SIG-M5 treated with dmso at 0.1 percent for 504 hours (cell line): ENCODE results near the gene USP31.

Experiments
- DNase-seq: peaks from one replicate; lab custom pipeline; 2025; ENCODE audit not compliant: unreplicated experiment; lab: John Stamatoyannopoulos, UW

Gene USP31

DNA sequence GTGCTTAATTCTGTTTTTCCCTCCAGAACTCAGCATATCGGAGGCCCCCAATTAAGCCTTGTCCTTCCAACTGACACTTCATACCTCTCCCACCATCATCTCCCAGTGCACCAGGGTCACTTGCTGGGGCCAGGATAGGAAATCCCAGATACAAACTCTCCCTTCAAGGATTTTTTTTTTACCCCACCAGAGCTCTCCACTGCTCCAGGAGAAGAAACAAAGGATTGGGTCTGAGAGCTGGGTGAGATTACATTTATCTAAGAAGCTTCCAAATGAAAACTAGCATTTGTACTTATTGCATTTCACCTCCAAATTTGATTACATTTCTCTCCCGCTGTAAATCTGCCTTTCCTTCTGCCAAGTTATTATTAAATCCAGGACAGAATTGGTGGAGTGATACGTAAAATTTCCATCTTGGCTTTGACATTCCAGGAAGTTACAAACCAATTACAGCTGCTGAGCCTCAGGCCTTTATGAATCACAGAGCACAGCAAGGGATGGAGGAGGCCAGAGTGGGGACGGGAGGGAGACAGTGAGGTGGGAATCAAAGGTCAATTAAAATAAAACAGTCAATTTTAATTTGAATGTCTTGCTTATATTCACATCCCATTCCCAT lies 123.5 kb downstream of the USP31 start:
- no peak for DNase-seq

DNA sequence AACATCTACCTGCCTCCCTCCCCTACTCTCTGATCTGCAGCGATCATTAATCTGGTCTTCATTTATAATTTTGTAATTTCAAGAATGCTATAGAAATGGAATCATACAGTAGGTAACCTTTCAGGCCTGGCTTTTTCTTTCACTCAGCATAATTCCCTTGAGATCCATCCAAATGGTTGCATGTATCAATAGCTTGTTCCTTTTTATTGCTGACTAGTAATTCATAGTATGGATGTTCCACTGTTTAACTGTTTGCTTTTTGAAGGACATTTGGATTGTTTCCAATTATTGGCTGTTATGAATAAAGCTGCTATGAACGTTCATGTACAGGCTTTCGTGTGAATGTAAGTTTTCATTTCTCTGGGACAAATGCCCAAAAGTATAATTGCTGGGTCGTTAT lies 125.2 kb downstream of the USP31 start:
- no peak for DNase-seq

DNA sequence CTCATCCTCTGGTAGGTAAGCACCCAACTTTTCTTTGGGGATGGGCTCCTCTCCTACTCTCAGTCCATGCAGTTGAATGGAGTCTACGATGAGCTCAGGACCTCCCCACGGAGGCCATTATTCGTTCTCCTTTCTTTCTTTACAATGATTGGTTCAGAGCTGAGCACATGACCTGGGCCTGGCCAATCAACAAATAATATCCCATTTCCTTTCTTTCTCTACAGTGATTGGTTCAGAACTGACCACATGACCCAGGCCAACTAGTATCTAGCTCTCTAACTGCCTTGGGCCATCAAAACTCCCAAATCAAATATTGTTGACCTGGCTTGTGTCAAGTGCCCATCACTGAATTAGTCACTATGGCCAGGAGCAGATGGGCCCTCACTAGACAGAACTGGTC lies 129.2 kb downstream of the USP31 start:
- no peak for DNase-seq

DNA sequence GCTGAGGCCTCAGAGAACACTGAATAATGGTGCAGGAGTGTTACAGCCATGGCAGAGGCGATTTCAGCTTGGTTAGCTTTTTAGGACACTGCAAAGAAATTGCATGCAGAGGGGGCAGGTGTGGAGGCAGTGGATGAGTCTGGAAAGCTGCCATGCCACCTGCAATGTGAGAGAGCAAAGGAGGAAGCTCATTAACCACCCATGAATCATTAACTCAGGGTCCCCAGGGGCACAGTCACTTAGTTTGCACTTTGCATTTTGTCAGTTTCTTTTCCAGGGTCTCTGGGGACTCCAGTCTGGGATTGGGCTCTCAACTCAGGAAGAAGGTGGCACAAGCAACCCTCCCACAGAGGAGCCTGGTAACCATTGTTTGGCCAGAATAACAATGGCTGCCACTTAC lies 132.9 kb downstream of the USP31 start:
- DNase-seq: no peak

DNA sequence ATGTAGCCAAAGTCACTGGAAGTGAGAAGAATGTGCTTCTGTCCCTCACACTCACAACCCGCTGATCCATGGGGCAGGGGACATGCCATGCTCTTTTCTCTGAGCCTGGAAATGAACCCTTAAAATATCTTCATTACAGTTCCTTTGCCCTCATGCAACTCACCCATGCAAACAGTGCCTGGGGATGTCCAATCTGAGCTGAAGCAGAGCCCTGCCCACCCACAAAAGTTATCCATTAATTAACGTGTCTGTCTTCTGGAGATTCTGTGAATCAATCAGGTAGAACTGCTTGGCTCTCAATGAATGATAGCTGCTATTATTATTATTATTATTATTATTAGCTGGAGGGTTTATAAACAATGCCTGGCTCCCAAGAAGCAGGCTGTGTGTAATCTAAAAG lies 133.7 kb downstream of the USP31 start:
- no peak for DNase-seq

DNA sequence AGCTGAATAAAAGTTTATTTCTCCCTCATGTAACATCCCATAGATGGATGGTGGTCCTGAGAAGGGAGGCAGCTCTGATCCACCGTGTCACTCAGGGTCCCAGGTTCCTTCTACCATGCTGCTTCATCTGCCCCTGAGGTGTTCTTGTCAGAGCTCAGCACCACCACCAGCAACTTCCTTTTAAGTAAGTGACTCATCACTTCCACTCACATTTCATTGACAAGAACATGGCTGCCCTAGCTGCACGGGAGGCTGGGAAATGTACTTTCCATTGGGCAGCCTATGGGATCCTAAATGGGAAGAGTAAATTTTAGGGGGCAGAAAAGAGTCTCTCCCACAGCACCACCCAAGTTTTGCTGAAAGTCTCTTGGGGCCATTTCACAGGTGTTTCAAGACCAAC lies 134.7 kb downstream of the USP31 start:
- peak; percentile 42 for DNase-seq
